ENCODE measurements around the gene HIPK1. TPM values are rescaled to one million over a fixed set of nuclear protein-coding genes. Genes with fewer than 3 reads are reported as not detected.

HIPK1 gene
- total and polyA plus RNA-seq, 2 of the 13 experiments (the other 11 are each of a cell fraction or from before 2014, with no cell fraction given): 20.8 to 33.4 TPM

GRCh38 chr1:113981962-113982931 is 53.1 kb downstream of the HIPK1 start (continued):
- TF ChIP-seq ZNF407 (CRISPR knock-in tag; IDR thresholded peaks at IDR 0.05; ENCODE audit: not compliant biosample characterization): no peak
- TF ChIP-seq E2F1 (CRISPR knock-in tag; IDR thresholded peaks at IDR 0.05): no peak
- 0 out of 2 replicates have a peak, but pooled peaks have one; percentile 55 for TF ChIP-seq ZNF788 (CRISPR knock-in tag; IDR thresholded peaks at IDR 0.05; ENCODE audit: borderline replicate concordance)
- TF ChIP-seq ZNF121 (CRISPR knock-in tag; IDR thresholded peaks at IDR 0.05): no peak
- TF ChIP-seq ZNF704 (CRISPR knock-in tag; IDR thresholded peaks at IDR 0.05; ENCODE audit: borderline replicate concordance): no peak
- TF ChIP-seq HMG20B (CRISPR knock-in tag; conservative IDR thresholded peaks at IDR 0.05): peak; percentile 86
- TF ChIP-seq ZNF619 (CRISPR knock-in tag; IDR thresholded peaks at IDR 0.05): no peak
- TF ChIP-seq ZNF512B (CRISPR knock-in tag; IDR thresholded peaks at IDR 0.05; ENCODE audit: borderline replicate concordance): no peak
- TF ChIP-seq KMT2B (CRISPR knock-in tag; IDR thresholded peaks at IDR 0.05): no peak
- no peak for TF ChIP-seq RFXAP (CRISPR knock-in tag; IDR thresholded peaks at IDR 0.05; ENCODE audit: borderline replicate concordance)
- peak; percentile 63 for TF ChIP-seq ZNF430 (CRISPR knock-in tag; IDR thresholded peaks at IDR 0.05)
